Endothelial cell of umbilical vein (primary cell): Measurements from ENCODE around the gene NFATC3.
"Not testable (repeated sequence)": the region's sequence is repeated elsewhere in the genome, so short reads cannot be mapped to it uniquely, and the experiment has no call there.

Source experiments
- EZH2 ChIP-seq: IDR thresholded peaks from 2 replicates; pipeline ENCODE4 v1.6.1; 2012; ENCODE audit warnings: borderline replicate concordance, low read depth, mild to moderate bottlenecking, moderate library complexity, low read length, inconsistent platforms; ENCODE audit not compliant: severe bottlenecking
- FOS ChIP-seq: IDR thresholded peaks from 2 replicates; pipeline ENCODE4 v1.6.1; 2011; ENCODE audit warnings: mild to moderate bottlenecking, low read length, moderate library complexity, borderline replicate concordance; ENCODE audit not compliant: insufficient read depth
- JUN ChIP-seq: IDR thresholded peaks from 2 replicates; pipeline ENCODE4 v1.6.1; 2011; ENCODE audit warnings: borderline replicate concordance, low read depth; ENCODE audit not compliant: insufficient read length, insufficient read depth
- POLR2A ChIP-seq: IDR thresholded peaks from 2 replicates; pipeline ENCODE4 v1.6.1; 2012; ENCODE audit warnings: low read depth, mild to moderate bottlenecking, control low read depth, low read length
- POLR2AphosphoS5 ChIP-seq: IDR thresholded peaks from 2 replicates; pipeline ENCODE4 v1.6.1; 2012; ENCODE audit warnings: low read depth, mild to moderate bottlenecking, control low read depth, low read length, moderate library complexity; ENCODE audit not compliant: insufficient read depth
- TF ChIP-seq, protein P1 (sequence below), 2 donors: IDR thresholded peaks; 1 replicate in 1 of 2; 2 replicates in 1 of 2; pipeline ENCODE4 v1.5.1; 2011; ENCODE audit warnings: low read length in 2 of 2, mild to moderate bottlenecking in 2 of 2, moderate library complexity in 2 of 2, control low read depth in 1 of 2, inconsistent platforms in 1 of 2, low read depth in 1 of 2; ENCODE audit not compliant: insufficient read depth in 1 of 2; ENCODE audit errors: extremely low read depth in 1 of 2
- TF ChIP-seq, protein P2 (sequence below): IDR thresholded peaks from 2 replicates; pipeline ENCODE4 v1.6.1; 2011; ENCODE audit not compliant: insufficient read depth, insufficient read length

DNA sequence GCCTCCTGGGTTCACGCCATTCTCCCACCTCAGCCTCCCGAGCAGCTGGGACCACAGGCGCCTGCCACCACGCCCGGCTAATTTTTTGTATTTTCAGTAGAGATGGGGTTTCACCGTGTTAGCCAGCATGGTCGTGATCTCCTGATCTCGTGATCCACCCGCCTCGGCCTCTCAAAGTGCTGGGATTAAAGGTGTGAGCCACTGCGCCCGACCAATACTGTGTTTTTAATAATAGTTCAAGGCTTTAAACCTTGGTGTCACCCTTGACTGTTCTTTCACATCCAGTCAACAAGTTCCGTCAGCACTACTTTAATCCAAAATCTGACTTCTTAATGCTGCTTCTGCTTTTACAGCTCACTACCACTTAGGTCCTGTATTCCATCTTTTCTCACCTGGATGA, 33.8 kb downstream of the NFATC3 start:
- not testable (repeated sequence) for TF ChIP-seq POLR2A, EZH2, FOS, POLR2AphosphoS5, JUN
- TF ChIP-seq, protein P1, sequence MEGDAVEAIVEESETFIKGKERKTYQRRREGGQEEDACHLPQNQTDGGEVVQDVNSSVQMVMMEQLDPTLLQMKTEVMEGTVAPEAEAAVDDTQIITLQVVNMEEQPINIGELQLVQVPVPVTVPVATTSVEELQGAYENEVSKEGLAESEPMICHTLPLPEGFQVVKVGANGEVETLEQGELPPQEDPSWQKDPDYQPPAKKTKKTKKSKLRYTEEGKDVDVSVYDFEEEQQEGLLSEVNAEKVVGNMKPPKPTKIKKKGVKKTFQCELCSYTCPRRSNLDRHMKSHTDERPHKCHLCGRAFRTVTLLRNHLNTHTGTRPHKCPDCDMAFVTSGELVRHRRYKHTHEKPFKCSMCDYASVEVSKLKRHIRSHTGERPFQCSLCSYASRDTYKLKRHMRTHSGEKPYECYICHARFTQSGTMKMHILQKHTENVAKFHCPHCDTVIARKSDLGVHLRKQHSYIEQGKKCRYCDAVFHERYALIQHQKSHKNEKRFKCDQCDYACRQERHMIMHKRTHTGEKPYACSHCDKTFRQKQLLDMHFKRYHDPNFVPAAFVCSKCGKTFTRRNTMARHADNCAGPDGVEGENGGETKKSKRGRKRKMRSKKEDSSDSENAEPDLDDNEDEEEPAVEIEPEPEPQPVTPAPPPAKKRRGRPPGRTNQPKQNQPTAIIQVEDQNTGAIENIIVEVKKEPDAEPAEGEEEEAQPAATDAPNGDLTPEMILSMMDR (IDR thresholded peaks at IDR 0.05; ENCODE audit: extremely low read depth in 1 of 2, insufficient read depth in 1 of 2, low read depth in 1 of 2, low read length in 2 of 2) = not testable (repeated sequence)
- TF ChIP-seq, protein P2, sequence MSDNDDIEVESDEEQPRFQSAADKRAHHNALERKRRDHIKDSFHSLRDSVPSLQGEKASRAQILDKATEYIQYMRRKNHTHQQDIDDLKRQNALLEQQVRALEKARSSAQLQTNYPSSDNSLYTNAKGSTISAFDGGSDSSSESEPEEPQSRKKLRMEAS = not testable (repeated sequence)
